ENCODE measurements around the gene PCTP.

DNA sequence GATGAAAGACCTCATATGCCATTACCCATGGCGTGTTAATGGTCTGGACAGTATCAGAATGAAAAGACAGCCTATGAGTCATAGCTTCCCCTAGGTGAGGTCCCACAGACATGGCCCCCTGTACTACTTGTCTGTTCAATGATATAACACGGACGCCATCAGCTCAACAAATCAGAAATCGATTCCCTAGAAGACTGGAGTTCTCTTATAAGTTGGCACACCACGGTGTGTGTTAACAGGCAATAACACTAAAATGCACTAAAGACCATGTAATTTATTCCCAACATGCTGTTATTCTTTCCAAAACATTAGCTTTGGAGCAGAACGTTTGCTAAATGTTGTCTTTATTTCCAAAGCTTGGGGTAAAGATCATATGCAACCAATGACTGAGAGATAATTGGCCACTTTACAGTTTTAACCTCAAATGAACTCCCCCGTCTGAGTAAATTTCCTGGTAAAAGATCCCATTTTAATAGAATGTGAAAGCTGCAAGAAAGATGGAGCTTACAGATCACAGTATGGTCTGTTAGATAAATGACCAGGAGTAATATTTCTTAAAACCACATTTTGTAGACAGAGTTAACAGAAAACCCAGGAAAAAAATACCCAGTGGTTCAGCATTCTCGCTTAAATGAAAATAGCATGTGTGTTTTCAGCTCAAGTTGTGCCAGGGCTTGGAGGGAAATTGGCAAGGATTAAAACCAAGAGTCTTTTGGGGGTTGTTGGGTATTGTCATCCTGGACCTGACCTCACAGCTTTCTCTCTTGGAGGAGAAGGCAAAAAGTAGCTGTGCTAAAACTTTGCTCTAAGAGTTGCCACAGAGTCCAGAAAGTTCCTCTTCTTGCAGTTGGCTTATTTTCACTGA, 65.9 kb downstream of the PCTP start:
- TF ChIP-seq, protein P1, sequence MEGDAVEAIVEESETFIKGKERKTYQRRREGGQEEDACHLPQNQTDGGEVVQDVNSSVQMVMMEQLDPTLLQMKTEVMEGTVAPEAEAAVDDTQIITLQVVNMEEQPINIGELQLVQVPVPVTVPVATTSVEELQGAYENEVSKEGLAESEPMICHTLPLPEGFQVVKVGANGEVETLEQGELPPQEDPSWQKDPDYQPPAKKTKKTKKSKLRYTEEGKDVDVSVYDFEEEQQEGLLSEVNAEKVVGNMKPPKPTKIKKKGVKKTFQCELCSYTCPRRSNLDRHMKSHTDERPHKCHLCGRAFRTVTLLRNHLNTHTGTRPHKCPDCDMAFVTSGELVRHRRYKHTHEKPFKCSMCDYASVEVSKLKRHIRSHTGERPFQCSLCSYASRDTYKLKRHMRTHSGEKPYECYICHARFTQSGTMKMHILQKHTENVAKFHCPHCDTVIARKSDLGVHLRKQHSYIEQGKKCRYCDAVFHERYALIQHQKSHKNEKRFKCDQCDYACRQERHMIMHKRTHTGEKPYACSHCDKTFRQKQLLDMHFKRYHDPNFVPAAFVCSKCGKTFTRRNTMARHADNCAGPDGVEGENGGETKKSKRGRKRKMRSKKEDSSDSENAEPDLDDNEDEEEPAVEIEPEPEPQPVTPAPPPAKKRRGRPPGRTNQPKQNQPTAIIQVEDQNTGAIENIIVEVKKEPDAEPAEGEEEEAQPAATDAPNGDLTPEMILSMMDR (IDR thresholded peaks at IDR 0.05; ENCODE audit: insufficient read depth, low read length, poor library complexity, severe bottlenecking): no peak
- TF ChIP-seq EZH2phosphoT487 (conservative IDR thresholded peaks at IDR 0.05; ENCODE audit: low read length): no peak
